Right renal pelvis (tissue), 4 donors: ENCODE data around the gene DHRS4. TPM values are rescaled to one million over a fixed set of nuclear protein-coding genes. Genes with fewer than 3 reads are reported as not detected.

Source experiments
- DNase-seq, 4 donors: peaks; one replicate each; pipeline ENCODE4 v3.0.0-alpha.2; 2013; ENCODE audit warnings: low read depth in 4 of 4, low spot score in 3 of 4, missing footprints in 1 of 4
- polyA plus RNA-seq, 4 donors: library from polyadenylated mRNA; unstranded; fragments of 120-200 nt; gene quantifications; one replicate each; pipeline ENCODE4 v1.2.1, GENCODE V29; 2013; ENCODE audit not compliant: insufficient read length in 4 of 4

The DHRS4 gene
- polyA plus RNA-seq, result 10 to 100 TPM; 39.2 to 64.1 (median 45.3) TPM

- DNase-seq, result peak; percentile 74 to 82 (median 79)
Measured at GRCh38 chr14:23953464-23954278, at the start of gene DHRS4. DHRS4 (plus strand) TSS chr14:23953770; CDS start chr14:23953789, 19 bp downstream.

DNA sequence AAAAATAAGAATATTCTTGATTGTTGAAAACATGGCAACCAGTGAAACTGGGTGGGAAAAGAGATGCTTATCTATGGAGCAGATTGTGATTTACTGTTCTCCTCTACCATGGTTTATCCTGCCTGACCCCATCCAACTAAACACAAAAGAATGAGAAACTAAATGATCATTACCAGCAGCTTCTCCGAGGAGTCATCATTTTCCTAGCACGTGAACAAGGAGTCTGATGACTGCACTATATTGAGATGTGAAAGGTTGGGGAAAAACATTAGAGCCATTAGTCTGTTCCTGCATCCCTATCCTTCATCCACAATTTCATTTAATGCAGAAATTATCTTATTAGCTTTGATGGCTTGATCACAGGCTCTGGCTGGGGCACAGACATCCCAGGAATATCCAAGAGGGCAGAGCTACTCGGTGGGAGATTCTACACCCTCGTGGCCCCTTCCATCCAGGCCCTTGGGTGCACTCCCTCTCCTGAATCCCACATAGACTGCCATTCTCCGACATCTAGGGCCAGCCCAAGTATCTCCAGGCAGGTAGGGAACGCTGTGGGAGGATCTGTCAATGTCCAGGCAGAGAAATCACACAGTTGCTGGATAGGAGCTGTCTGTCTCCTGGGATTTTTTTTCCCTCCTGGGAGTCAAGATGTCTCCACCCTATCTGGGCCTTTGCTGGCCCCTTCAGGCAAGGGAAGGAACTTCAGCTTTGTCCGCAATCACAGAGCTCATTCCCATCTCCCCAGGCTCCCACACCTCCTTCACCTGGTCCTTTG lies 43.3 kb upstream of the DHRS4 start:
- no peak for DNase-seq

GRCh38 chr14:23910876-23911210 lies 42.7 kb upstream of the DHRS4 start:
- no peak for DNase-seq

DNA sequence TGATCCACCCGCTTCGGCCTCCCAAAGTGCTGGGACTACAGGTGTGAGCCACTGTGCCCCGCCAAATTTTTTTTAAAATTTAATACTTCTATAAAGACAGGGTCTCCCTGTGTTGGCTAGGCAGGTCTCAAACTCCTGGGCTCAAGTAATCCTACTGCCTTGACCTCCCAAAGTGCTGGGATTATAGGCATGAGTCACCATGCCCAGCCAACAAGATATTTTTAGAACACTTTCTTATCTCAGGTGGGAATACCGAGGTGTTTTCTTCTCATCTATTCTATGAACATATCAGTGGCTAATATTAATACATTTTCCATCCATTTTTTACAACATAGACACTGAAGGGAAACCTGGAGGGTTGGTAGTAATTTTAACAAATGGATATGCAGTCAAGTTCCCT lies 38.0 kb upstream of the DHRS4 start:
- DNase-seq, result no peak

DNA sequence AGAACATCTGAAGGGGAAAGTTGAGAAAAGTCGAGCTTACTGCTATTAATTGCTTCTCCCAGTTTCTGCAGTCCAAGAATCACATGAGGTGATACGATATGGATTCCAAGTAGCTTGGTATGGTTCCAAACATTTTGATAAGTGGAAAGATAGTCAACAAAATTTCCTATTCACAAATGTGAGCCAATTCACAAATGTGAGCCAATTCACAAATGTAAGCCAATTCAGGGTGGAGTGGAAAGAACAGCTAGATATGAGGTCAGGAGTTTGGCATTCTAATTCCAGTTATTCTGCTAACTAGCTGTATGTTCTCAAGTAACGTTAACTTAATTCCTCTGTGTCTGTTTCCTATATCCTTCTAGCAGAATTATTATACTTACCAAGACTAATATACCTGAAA lies 37.6 kb upstream of the DHRS4 start:
- no peak for DNase-seq

- no peak for DNase-seq
Measured at GRCh38 chr14:23916446-23916845, 37.1 kb upstream of the DHRS4 start.

- no peak for DNase-seq
Measured at GRCh38 chr14:23922545-23922944, 31.0 kb upstream of the DHRS4 start.

GRCh38 chr14:23925523-23926075 lies 28.0 kb upstream of the DHRS4 start:
- no peak for DNase-seq

- DNase-seq, result no peak
Measured at GRCh38 chr14:23926543-23926942, 27.0 kb upstream of the DHRS4 start.

DNA sequence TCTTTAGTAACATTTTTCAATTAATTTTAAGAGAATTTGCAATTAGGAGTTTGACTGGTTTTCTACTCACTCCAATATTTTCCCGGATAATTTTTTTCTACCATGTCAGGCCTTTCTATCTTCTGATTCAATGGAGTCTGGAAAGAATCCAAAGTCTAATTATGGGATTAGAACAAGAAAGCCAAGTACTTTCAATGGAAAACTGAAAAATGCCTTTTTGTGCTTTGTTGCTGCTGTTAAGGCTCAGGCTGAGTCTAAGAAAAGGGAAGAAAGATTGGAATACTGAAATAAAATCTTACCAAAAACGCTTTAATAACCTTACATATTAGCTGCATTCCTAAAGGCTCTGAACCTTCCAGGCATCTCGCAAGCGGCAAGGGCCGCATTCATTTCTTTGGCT lies 24.4 kb upstream of the DHRS4 start:
- DNase-seq, result no peak

DNA sequence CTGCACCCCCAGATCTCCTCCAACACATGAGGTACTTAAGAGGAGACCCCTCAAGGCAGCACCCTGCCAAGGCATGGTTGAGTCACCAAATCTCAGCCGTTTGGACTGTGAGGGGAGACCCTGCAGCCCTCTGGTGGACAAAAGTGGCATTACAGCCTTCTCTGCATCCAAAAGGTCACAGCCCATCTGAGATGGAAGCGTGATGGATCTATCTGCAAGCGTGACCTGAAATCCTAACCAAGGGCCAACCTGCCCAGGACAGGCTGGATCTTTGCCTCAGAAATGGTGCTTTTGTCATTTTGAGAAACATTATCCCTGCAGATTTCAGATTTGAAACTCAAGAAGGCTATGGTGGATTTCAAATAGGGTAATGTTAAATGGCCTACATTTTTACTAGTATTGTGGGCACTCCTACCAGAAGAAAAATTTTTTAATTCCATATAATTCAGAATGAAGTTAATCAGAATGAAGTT lies 23.7 kb upstream of the DHRS4 start:
- peak in 2 of 4 donors; percentile 49 to 63 for DNase-seq

- no peak for DNase-seq
Measured at GRCh38 chr14:23930742-23931141, 22.8 kb upstream of the DHRS4 start.

- no peak for DNase-seq
Measured at GRCh38 chr14:23931721-23932289, 21.8 kb upstream of the DHRS4 start.

DNA sequence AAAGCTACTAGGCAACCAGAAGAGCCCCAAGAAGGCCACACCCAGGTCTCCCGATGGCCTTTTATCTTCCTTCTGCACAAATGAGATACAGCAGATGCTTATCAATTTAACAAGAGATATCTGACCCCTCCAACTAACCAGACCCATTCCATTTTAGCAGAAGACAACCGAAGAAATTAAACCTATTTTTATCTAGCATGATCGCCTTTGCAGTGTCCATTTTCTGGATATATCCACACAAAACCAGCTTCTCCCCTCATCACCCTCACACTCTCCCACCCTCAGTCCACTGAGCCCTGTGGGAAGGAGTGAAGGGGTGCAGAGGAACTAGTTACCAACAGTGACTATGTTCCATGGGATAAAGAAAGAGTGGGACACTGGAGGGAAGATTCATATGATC lies 20.9 kb upstream of the DHRS4 start:
- DNase-seq, result no peak

DNA sequence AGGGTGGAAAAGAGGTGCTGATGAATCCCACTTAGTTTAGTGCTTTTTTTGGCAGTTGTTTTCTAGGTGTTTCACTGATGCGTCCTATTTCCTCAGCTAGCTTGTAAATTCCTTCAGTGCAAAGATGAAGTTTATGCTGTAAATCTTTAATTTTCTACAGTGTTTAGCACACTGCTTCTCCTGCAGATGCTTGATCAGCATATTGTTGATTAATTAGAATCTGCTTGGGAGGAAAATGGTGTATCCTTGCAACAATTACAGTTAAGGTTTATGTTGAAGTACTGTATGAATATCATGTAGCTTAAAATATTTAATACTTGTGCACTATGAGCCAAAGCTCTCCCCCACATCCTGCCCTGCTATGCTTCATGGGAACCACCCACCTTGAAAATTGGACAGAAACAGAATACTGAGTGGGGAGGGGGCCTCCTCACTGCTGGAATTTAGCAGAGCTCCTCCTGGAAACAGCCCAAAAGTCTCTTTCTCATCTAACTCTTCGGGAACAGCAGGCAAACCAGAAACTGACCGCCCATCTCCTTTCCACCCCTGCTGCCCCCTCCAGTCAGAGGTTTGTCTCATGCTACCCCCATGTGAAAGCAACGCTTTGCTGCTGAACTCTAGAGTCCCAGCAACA lies 20.3 kb upstream of the DHRS4 start:
- peak in 1 of 4 donors; percentile 19 for DNase-seq

GRCh38 chr14:23933742-23934128 lies 19.8 kb upstream of the DHRS4 start:
- peak in 1 of 4 donors; percentile 45 for DNase-seq

DNA sequence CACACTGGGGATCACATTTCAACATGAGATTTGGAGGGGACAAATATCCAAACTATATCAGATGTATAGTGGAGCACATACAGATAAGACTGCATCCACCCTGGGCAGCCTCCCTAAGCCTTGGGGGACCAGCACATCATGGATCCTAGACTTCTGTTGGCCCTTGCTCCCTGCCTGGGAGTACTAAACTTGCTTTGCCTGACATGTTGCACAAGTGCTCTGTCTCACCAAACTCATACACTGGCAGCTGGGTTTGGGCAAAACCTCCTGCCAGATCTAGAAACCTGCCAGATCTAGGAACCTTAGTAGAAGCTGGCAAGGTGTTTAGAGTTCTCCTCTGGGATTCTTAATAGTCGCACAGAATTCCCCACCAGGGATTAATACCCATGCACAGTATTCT lies 18.4 kb upstream of the DHRS4 start:
- DNase-seq, result no peak

GRCh38 chr14:23936084-23936829 lies 17.3 kb upstream of the DHRS4 start:
- no peak for DNase-seq

GRCh38 chr14:23937203-23937602 lies 16.4 kb upstream of the DHRS4 start:
- peak in 2 of 4 donors; percentile 31 to 45 for DNase-seq

- DNase-seq, result no peak
Measured at GRCh38 chr14:23938823-23939222, 14.7 kb upstream of the DHRS4 start.
